Measurements from ENCODE around the gene CMTM7.

Gene CMTM7

DNA sequence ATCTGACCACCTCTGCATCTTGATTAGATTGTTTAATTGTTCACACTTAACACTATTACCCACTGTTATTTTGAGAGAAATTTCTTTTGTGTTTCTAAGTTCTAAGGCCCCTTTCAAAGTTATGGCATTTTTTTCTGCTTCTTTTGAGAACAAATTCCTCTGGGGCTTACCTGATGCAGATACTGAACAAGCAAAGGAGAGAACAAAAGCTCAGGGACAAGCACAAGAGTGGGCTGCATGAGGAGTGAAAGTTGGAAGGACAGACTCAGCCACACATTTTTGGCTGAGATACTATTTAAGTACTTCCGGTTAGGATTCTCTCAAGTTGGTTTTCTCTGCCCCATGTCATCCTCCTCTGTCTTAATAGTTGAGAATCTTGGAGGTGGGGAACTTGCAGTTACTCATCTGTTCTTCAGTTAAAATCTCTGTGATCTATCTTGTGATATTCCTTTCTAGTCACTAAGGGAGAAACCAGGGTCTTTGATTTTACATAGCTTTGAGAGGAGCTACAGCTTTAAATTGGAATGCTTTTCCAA, 56.3 kb downstream of the CMTM7 start:
- no peaks in the 10 kb centered on the region for H3K79me2 ChIP-seq
- no peak overlapping the region for H3K4me2 ChIP-seq (ENCODE audit: low read length)
- H3K27me3 ChIP-seq (ENCODE audit: control insufficient read depth, insufficient read depth, low read length) = no peaks in the 10 kb centered on the region

DNA sequence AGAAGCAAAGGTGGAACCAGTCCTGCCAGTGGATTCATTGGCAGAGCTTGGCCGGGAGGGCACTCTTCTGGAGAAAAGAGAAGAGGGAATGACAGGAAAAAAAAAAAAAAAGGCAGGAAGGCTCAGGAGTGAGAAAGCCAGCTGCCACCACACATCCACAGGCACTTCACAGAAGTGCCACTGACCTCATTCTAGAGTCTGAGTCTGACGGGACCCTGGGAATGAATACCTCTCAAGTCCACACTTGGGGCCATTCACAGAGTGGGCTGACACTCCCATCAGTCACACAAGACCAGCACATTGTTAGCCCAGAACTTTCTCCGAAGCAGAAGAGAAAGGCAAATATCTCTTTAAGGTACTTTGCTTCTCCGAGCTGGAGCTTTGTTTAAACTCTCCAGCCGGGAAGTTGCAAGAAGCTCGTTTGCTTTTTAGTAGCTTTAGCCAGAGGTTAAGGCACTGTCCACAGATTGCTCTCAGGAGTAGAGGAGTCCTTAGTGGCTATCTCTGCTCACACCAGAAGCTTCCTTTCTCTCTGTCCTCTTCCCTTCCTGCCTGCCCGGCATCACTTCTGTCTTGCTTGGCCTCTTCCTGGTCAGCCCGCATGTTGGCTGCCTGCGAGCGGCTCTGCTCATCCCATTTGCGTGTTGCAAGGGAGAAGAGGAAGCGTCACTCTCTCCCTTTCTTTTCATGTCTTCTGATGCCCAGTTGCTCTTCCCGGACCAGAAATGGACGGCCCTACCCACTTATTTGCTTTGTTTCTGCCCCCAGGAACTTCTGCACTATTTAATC, 57.2 kb downstream of the CMTM7 start:
- no peak overlapping the region for H3K4me3 ChIP-seq (ENCODE audit: low read depth, low read length)
- no peak overlapping the region for H3K27ac ChIP-seq
- H3K9ac ChIP-seq = no peak overlapping the region
- no peaks in the 10 kb centered on the region for H3K9me3 ChIP-seq (ENCODE audit: control insufficient read depth, low read length)
- H3K4me1 ChIP-seq = no peaks in the 10 kb centered on the region
- no peaks in the 10 kb centered on the region for H3K27me3 ChIP-seq (ENCODE audit: control insufficient read depth, insufficient read depth, low read length)
- H3K4me2 ChIP-seq (ENCODE audit: low read length) = no peak overlapping the region
- no peak overlapping the region for H2AFZ ChIP-seq
- TF ChIP-seq, protein P1, sequence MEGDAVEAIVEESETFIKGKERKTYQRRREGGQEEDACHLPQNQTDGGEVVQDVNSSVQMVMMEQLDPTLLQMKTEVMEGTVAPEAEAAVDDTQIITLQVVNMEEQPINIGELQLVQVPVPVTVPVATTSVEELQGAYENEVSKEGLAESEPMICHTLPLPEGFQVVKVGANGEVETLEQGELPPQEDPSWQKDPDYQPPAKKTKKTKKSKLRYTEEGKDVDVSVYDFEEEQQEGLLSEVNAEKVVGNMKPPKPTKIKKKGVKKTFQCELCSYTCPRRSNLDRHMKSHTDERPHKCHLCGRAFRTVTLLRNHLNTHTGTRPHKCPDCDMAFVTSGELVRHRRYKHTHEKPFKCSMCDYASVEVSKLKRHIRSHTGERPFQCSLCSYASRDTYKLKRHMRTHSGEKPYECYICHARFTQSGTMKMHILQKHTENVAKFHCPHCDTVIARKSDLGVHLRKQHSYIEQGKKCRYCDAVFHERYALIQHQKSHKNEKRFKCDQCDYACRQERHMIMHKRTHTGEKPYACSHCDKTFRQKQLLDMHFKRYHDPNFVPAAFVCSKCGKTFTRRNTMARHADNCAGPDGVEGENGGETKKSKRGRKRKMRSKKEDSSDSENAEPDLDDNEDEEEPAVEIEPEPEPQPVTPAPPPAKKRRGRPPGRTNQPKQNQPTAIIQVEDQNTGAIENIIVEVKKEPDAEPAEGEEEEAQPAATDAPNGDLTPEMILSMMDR (IDR thresholded peaks at IDR 0.05) = no peak
- H3K79me2 ChIP-seq = no peaks in the 10 kb centered on the region
- no peaks in the 10 kb centered on the region for H3K36me3 ChIP-seq (ENCODE audit: control insufficient read depth, insufficient read depth, low read length)

More for the DNA sequence above, 56.3 kb downstream of the CMTM7 start:
- Histone ChIP-seq H3K9me3 (ENCODE audit: control insufficient read depth, low read length) (no peaks in the 10 kb centered on the region), H3K4me3 (ENCODE audit: low read depth, low read length) (no peak overlapping the region), H2AFZ (no peak overlapping the region), H3K4me1 (no peaks in the 10 kb centered on the region), H3K36me3 (ENCODE audit: control insufficient read depth, insufficient read depth, low read length) (no peaks in the 10 kb centered on the region), H3K9ac (no peak overlapping the region), H3K27ac (no peak overlapping the region)
- TF ChIP-seq, protein P1 (IDR thresholded peaks at IDR 0.05) = no peak

DNA sequence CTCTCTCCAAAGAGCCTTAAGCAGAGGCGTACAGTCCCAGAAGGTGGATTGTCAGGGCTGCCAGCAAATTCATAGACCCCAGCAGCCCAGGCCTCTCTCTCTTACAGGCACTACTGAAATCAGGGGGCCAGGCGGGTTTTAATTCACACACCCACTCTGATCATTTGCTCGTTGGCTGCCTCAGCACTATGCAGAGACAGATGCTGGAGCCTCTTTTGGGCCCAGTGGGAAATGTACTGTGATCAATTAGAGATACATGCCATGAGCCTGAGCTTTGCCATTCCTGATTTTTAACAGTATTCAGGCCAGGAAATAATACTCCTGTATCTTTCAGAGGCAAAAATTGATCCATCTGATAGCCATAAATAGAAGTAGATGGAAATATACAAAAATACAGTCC, 58.0 kb downstream of the CMTM7 start:
- no peak overlapping the region for H3K27ac ChIP-seq

DNA sequence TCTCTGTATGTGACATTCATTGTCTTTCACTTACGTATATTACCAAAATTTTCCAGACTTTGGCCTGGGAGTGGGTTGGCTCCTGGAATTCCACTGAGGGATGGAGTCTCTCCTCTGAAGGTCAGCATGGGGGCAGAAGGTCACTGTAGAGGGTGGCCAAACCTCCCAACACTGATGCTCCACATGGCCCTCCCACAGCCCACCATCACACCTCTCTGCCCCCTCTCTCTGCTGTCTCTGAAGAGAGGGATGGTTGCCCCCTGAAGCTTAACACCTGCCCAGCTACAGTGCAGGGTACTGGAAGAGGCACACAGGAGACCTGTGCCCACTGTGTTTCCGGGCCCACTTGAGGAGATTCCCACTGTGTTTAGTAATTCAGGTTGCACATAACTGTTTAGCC, 58.8 kb downstream of the CMTM7 start:
- TF ChIP-seq, protein P1 (IDR thresholded peaks at IDR 0.05) = no peak
- Histone ChIP-seq H3K4me3 (ENCODE audit: low read depth, low read length) (no peak overlapping the region), H3K27me3 (ENCODE audit: control insufficient read depth, insufficient read depth, low read length) (no peaks in the 10 kb centered on the region), H3K27ac (no peak overlapping the region), H3K4me1 (no peaks in the 10 kb centered on the region), H2AFZ (no peak overlapping the region), H3K36me3 (ENCODE audit: control insufficient read depth, insufficient read depth, low read length) (no peaks in the 10 kb centered on the region), H3K9ac (no peak overlapping the region), H3K9me3 (ENCODE audit: control insufficient read depth, low read length) (no peaks in the 10 kb centered on the region), H3K79me2 (no peaks in the 10 kb centered on the region), H3K4me2 (ENCODE audit: low read length) (no peak overlapping the region)

More for the DNA sequence above, 58.0 kb downstream of the CMTM7 start:
- Histone ChIP-seq H3K79me2 (no peaks in the 10 kb centered on the region), H3K4me2 (ENCODE audit: low read length) (no peak overlapping the region), H3K9ac (no peak overlapping the region), H3K9me3 (ENCODE audit: control insufficient read depth, low read length) (no peaks in the 10 kb centered on the region), H3K36me3 (ENCODE audit: control insufficient read depth, insufficient read depth, low read length) (no peaks in the 10 kb centered on the region), H2AFZ (no peak overlapping the region), H3K4me1 (no peaks in the 10 kb centered on the region), H3K4me3 (ENCODE audit: low read depth, low read length) (no peak overlapping the region), H3K27me3 (ENCODE audit: control insufficient read depth, insufficient read depth, low read length) (no peaks in the 10 kb centered on the region)
- TF ChIP-seq, protein P1 (IDR thresholded peaks at IDR 0.05) = no peak
